IMR-90 (cell line): ENCODE measurements around the gene CLPSL2. TPM values are rescaled to one million over a fixed set of nuclear protein-coding genes. Genes with fewer than 3 reads are reported as not detected.
A peak's percentile ranks its signal among the peaks of the same experiment; 100 is the strongest.

Experiments
- ATAC-seq: fragments of 200-7000 bp; cut with Tn5 transposase; 2 replicates; pipeline ENCODE4 v1.9.1; 2020; ENCODE audit warnings: low read depth, mild to moderate bottlenecking, moderate library complexity
- BruUV-seq: library from RNA; stranded (reverse); fragments of 400-500 nt; replicated peaks from 2 replicates; lab custom pipeline; 2021; lab: Mats Ljungman, UMichigan
- CTCF ChIA-PET: fragments of 300-600 bp; formaldehyde crosslinking; extraction: SDS; loops from one replicate; lab custom pipeline; 2021; ENCODE audit warnings: antibody characterized with exemption; lab: Yijun Ruan, JAX
- POLR2A ChIA-PET: fragments of 300-600 bp; sonication (Branson Sonifier 250); formaldehyde crosslinking; loops from one replicate; lab custom pipeline; 2022; ENCODE audit warnings: antibody characterized with exemption; ENCODE audit not compliant: unreplicated experiment; lab: Charles Lee
- DNase-seq: peaks from one replicate; pipeline ENCODE4 v3.0.0; 2013
- H2AFZ ChIP-seq: replicated peaks from 2 replicates; pipeline ENCODE3; 2013; ENCODE audit warnings: low read length, mild to moderate bottlenecking; ENCODE audit not compliant: poor library complexity
- H2AK5ac ChIP-seq: 2 replicates; pipeline ENCODE4 v1.6.1; 2013; ENCODE audit warnings: low read depth, low read length, inconsistent platforms
- H2AK9ac ChIP-seq: replicated peaks from 2 replicates; pipeline ENCODE3; 2013; ENCODE audit warnings: mild to moderate bottlenecking, low read depth, low read length, moderate library complexity; ENCODE audit not compliant: poor library complexity
- H2BK120ac ChIP-seq: 2 replicates; pipeline ENCODE4 v1.6.1; 2013; ENCODE audit warnings: low read depth, low read length, inconsistent platforms
- H2BK15ac ChIP-seq: 3 replicates; pipeline ENCODE4 v1.6.1; 2013; ENCODE audit warnings: low read depth, low read length, inconsistent platforms
- H2BK20ac ChIP-seq: 2 replicates; pipeline ENCODE4 v1.6.1; 2013; ENCODE audit warnings: low read depth, mild to moderate bottlenecking, inconsistent platforms, low read length, moderate library complexity
- H2BK5ac ChIP-seq: 2 replicates; pipeline ENCODE4 v1.6.1; 2013; ENCODE audit warnings: mild to moderate bottlenecking, low read depth, low read length, inconsistent platforms; ENCODE audit not compliant: poor library complexity, severe bottlenecking
- H3K14ac ChIP-seq: replicated peaks from 2 replicates; pipeline ENCODE4 v1.6.1; 2013; ENCODE audit warnings: low read depth, low read length, inconsistent platforms
- H3K18ac ChIP-seq: 2 replicates; pipeline ENCODE4 v1.6.1; 2013; ENCODE audit warnings: low read depth, low read length, control low read depth
- H3K23ac ChIP-seq: 2 replicates; pipeline ENCODE4 v1.6.1; 2013; ENCODE audit warnings: low read depth, low read length, inconsistent platforms
- H3K27ac ChIP-seq: 2 replicates; pipeline ENCODE4 v1.5.1; 2013; ENCODE audit warnings: mild to moderate bottlenecking, control low read depth, low read length; ENCODE audit not compliant: insufficient read depth
- H3K27me3 ChIP-seq: 2 replicates; pipeline ENCODE4 v1.6.1; 2013; ENCODE audit warnings: low read length; ENCODE audit not compliant: control insufficient read depth, insufficient read depth
- H3K36me3 ChIP-seq: 2 replicates; pipeline ENCODE4 v1.6.1; 2013; ENCODE audit warnings: low read length, mixed read lengths; ENCODE audit not compliant: control insufficient read depth, insufficient read depth
- H3K4ac ChIP-seq: 2 replicates; pipeline ENCODE4 v1.6.1; 2013; ENCODE audit warnings: low read depth, low read length, inconsistent platforms
- H3K4me1 ChIP-seq: 2 replicates; pipeline ENCODE4 v1.6.1; 2013; ENCODE audit warnings: low read length, mixed read lengths; ENCODE audit not compliant: control insufficient read depth, insufficient read depth
- H3K4me2 ChIP-seq: 2 replicates; pipeline ENCODE4 v1.6.1; 2013; ENCODE audit warnings: low read depth, mild to moderate bottlenecking, control low read depth, low read length, moderate library complexity
- H3K4me3 ChIP-seq: 2 replicates; pipeline ENCODE4 v1.5.1; 2013; ENCODE audit warnings: low read depth, mild to moderate bottlenecking, control low read depth, low read length, moderate library complexity; ENCODE audit not compliant: insufficient read depth
- H3K56ac ChIP-seq: 2 replicates; pipeline ENCODE4 v1.6.1; 2013; ENCODE audit warnings: low read length, inconsistent platforms; ENCODE audit not compliant: insufficient read depth; ENCODE audit errors: extremely low read depth
- H3K79me1 ChIP-seq, 2 experiments: 2 replicates each; pipeline ENCODE4 v1.6.1; 2013; ENCODE audit warnings: low read length in 2 of 2, inconsistent platforms in 1 of 2, low read depth in 1 of 2
- H3K9ac ChIP-seq: 2 replicates; pipeline ENCODE4 v1.6.1; 2013; ENCODE audit warnings: low read depth, low read length, control low read depth
- H3K9me1 ChIP-seq: 2 replicates; pipeline ENCODE4 v1.6.1; 2013; ENCODE audit warnings: low read length, inconsistent platforms; ENCODE audit not compliant: insufficient read depth
- H3K9me3 ChIP-seq: 2 replicates; pipeline ENCODE4 v1.6.1; 2013; ENCODE audit warnings: low read length; ENCODE audit not compliant: control insufficient read depth, insufficient read depth
- H4K20me1 ChIP-seq: 2 replicates; pipeline ENCODE4 v1.6.1; 2013; ENCODE audit warnings: low read length, inconsistent platforms; ENCODE audit not compliant: insufficient read depth
- H4K5ac ChIP-seq: 2 replicates; pipeline ENCODE4 v1.6.1; 2013; ENCODE audit warnings: mild to moderate bottlenecking, low read depth, low read length, control low read depth
- H4K8ac ChIP-seq, 2 experiments: 2 replicates each; pipeline ENCODE4 v1.6.1; 2013; ENCODE audit warnings: low read depth in 2 of 2, low read length in 2 of 2, control low read depth in 1 of 2, inconsistent platforms in 1 of 2
- H4K91ac ChIP-seq: 2 replicates; pipeline ENCODE4 v1.6.1; 2013; ENCODE audit warnings: low read depth, low read length, inconsistent platforms; ENCODE audit not compliant: insufficient read depth
- BHLHE40 ChIP-seq: fragments of 150-350 bp; IDR thresholded peaks from 2 replicates; pipeline ENCODE4 v1.6.1; 2016; ENCODE audit warnings: mild to moderate bottlenecking, low read depth, low read length
- CTCF ChIP-seq: conservative IDR thresholded peaks from 2 replicates; pipeline ENCODE4 v1.5.1; 2012; ENCODE audit warnings: mild to moderate bottlenecking, low read depth, low read length, improper control_type of control experiment
- FOS ChIP-seq: fragments of 150-350 bp; IDR thresholded peaks from 2 replicates; pipeline ENCODE4 v1.6.1; 2016; ENCODE audit warnings: low read depth, low read length
- MAFK ChIP-seq: IDR thresholded peaks from 2 replicates; pipeline ENCODE4 v1.6.1; 2012; ENCODE audit warnings: low read depth, low read length, improper control_type of control experiment
- MAZ ChIP-seq: IDR thresholded peaks from 2 replicates; pipeline ENCODE4 v1.6.1; 2012; ENCODE audit warnings: low read depth, mild to moderate bottlenecking, low read length, improper control_type of control experiment, moderate library complexity, borderline replicate concordance
- MXI1 ChIP-seq: IDR thresholded peaks from 2 replicates; pipeline ENCODE4 v1.6.1; 2012; ENCODE audit warnings: low read depth, mild to moderate bottlenecking, low read length, moderate library complexity, borderline replicate concordance
- NFE2L2 ChIP-seq: fragments of 150-350 bp; IDR thresholded peaks from 2 replicates; pipeline ENCODE4 v1.6.1; 2016; ENCODE audit warnings: low read depth, mild to moderate bottlenecking, low read length
- POLR2A ChIP-seq: IDR thresholded peaks from 2 replicates; pipeline ENCODE4 v1.6.1; 2012; ENCODE audit warnings: mild to moderate bottlenecking, low read depth, low read length
- RAD21 ChIP-seq: IDR thresholded peaks from 2 replicates; pipeline ENCODE4 v1.6.1; 2012; ENCODE audit warnings: low read length, improper control_type of control experiment
- SMC3 ChIP-seq: fragments of 150-350 bp; IDR thresholded peaks from 2 replicates; pipeline ENCODE4 v1.6.1; 2016; ENCODE audit warnings: low read depth, mild to moderate bottlenecking, antibody characterized with exemption, low read length, moderate library complexity
- USF2 ChIP-seq: fragments of 150-350 bp; IDR thresholded peaks from 2 replicates; pipeline ENCODE4 v1.6.1; 2017; ENCODE audit warnings: mild to moderate bottlenecking, antibody characterized with exemption, low read length, low read depth
- WGBS, 2 experiments: methylation state at CpG; one replicate each; pipeline versions ENCODE4 v1.1.5 to v1.1.7; 2013; ENCODE audit warnings: missing lambda C conversion rate in 2 of 2; ENCODE audit not compliant: insufficient read length in 1 of 2; ENCODE audit errors: extremely low coverage in 2 of 2; 5-methylcytosine and 5-hydroxymethylcytosine counted together
- dilution Hi-C: fragments of 300-500 bp; cut with HindIII; formaldehyde crosslinking; loops from one replicate; pipeline ENCODE4 v1.14.3; 2018; ENCODE audit warnings: low sequenced_read_pairs; ENCODE audit not compliant: unreplicated experiment
- in situ Hi-C: fragments of 300-500 bp; cut with MboI; formaldehyde crosslinking; loops from 3 replicates; pipeline ENCODE4 v1.14.3; 2019; ENCODE audit warnings: low sequenced_read_pairs, inconsistent platforms, mixed read lengths
- intact Hi-C: fragments of 100-400 bp; cut with micrococcal nuclease; formaldehyde crosslinking; loops from 2 replicates; pipeline ENCODE4 v1.10.0; 2022
- polyA plus RNA-seq, 3 experiments: library from polyadenylated mRNA; depleted of rRNA; stranded (reverse); fragments of >200 nt; gene quantifications; 2 replicates each; pipeline ENCODE4 v1.2.3, GENCODE V29; 2012; ENCODE audit warnings: low replicate concordance in 1 of 3
- total RNA-seq: library from RNA; depleted of rRNA; stranded (reverse); fragments of >200 nt; gene quantifications from 2 replicates; pipeline ENCODE4 v1.2.3, GENCODE V29; 2012

CLPSL2 gene
- total and polyA plus RNA-seq, 2 of the 4 experiments (the other 2 are of a cell fraction), result not detected

- H3K79me1 ChIP-seq, result no peaks in the 10 kb centered on the region
- peaks cover 16% of the 10 kb centered on the region for H3K4me1 ChIP-seq
- H2BK5ac ChIP-seq, result peak overlapping the region; percentile 26
- intact Hi-C loops, result no loop called here
- no TSS peak for BruUV-seq
- peak overlapping the region; percentile 91 for H3K4me2 ChIP-seq
- H3K4ac ChIP-seq, result peak overlapping the region; percentile 75
- peak overlapping the region; percentile 91 for H4K91ac ChIP-seq
- peak overlapping the region; percentile 46; the same call in 1 of the 2 replicates for H3K56ac ChIP-seq
- no peaks in the 10 kb centered on the region for H3K9me3 ChIP-seq
- peak overlapping the region; percentile 51 for H2BK20ac ChIP-seq
- peak overlapping the region; percentile 82 for H3K27ac ChIP-seq
- peak overlapping the region; percentile 78 to 88 for H4K8ac ChIP-seq
- no peaks in the 10 kb centered on the region for H4K20me1 ChIP-seq
- H3K14ac ChIP-seq, result peak overlapping the region; percentile 88
- TF ChIP-seq MAZ, result peak; percentile 76; the same call in 1 of the 2 replicates
- no peak for TF ChIP-seq RAD21
- no peak for TF ChIP-seq CTCF
- peak; percentile 72 for TF ChIP-seq MAFK
- no peak for TF ChIP-seq NFE2L2
- peak; percentile 76; the same call in 1 of the 2 replicates for TF ChIP-seq BHLHE40
- TF ChIP-seq POLR2A, result no peak; the same call in 1 of the 2 replicates
- TF ChIP-seq FOS, result 0 out of 2 replicates have a peak, but pooled peaks have one; percentile 8
- TF ChIP-seq MXI1, result peak; percentile 73; the same call in 1 of the 2 replicates
- TF ChIP-seq SMC3, result no peak
- peak; percentile 67 for TF ChIP-seq USF2
- peak overlapping the region; percentile 71 for H3K9ac ChIP-seq
- dilution Hi-C loops, result no loop called here
- in situ Hi-C loops, result loop anchor here (5.0 to 25.0 kb wide), 2 partner anchors 36 to 416 kb away; no protein-coding TSS in a partner anchor
- H3K23ac ChIP-seq, result peak overlapping the region; percentile 76
- DNase-seq, result peak; percentile 94
- 0% methylated on average over 5 of the region's 57 CpGs; no CpG with 5 or more reads in 1 of the 2 experiments for WGBS, 2 experiments
- H3K36me3 ChIP-seq, result no peaks in the 10 kb centered on the region
- H2BK120ac ChIP-seq, result peak overlapping the region; percentile 74
- ChIA-PET CTCF (no interaction called here), POLR2A (no interaction called here)
- peak overlapping the region; percentile 92 for H2AK9ac ChIP-seq
- peak overlapping the region; percentile 53 for H3K4me3 ChIP-seq
- peak overlapping the region; percentile 63 for H3K18ac ChIP-seq
- H2BK15ac ChIP-seq, result peak overlapping the region; percentile 69; the same call in 1 of the 3 replicates
- peaks cover 12% of the 10 kb centered on the region for H3K9me1 ChIP-seq
- peak overlapping the region; percentile 38 for H4K5ac ChIP-seq
- peak; percentile 71 for ATAC-seq
- no peaks in the 10 kb centered on the region for H3K27me3 ChIP-seq
- H2AK5ac ChIP-seq, result peak overlapping the region; percentile 90
- H2AFZ ChIP-seq, result peak overlapping the region; percentile 97
These were observed 48.3 kb upstream of the CLPSL2 start for GRCh38 chr6:35727935-35728682.
